ENCODE measurements around the gene GARRE1. TPM values are rescaled to one million over a fixed set of nuclear protein-coding genes. Genes with fewer than 3 reads are reported as not detected.
A peak's percentile ranks its signal among the peaks of the same experiment; 100 is the strongest.

Gene GARRE1
- polyA plus RNA-seq, 1 experiment: 17.6 TPM

GRCh38 chr19:34217952-34218817 is 36.2 kb upstream of the GARRE1 start:
- peak; percentile 93 for DNase-seq (ENCODE audit: low read depth, low spot score)
- Histone ChIP-seq H3K4me3 (ENCODE audit: low read depth, low read length) (no peak overlapping the region), H3K27me3 (ENCODE audit: control insufficient read depth, insufficient read depth, low read length) (no peaks in the 10 kb centered on the region), H3K9me3 (ENCODE audit: control insufficient read depth, insufficient read depth, low read length) (no peaks in the 10 kb centered on the region), H3K27ac (ENCODE audit: low read depth, low read length) (no peak overlapping the region)
- TF ChIP-seq CTCF (IDR thresholded peaks at IDR 0.05; ENCODE audit: low read depth, low read length): no peak
- ChIA-PET POLR2A (interaction anchor here (1.0 kb wide), 1 partner anchor 56 kb away, joined by 7 read pairs; no protein-coding TSS in a partner anchor), CTCF (interaction anchor here (0.6 to 2.5 kb wide), 4 partner anchors 118 to 432 kb away, joined by 4 to 13 read pairs (median 6); no protein-coding TSS in a partner anchor)

- Histone ChIP-seq H3K27me3 (ENCODE audit: control insufficient read depth, insufficient read depth, low read length) (no peaks in the 10 kb centered on the region), H3K4me3 (ENCODE audit: low read depth, low read length) (no peak overlapping the region), H3K9me3 (ENCODE audit: control insufficient read depth, insufficient read depth, low read length) (no peaks in the 10 kb centered on the region), H3K27ac (ENCODE audit: low read depth, low read length) (no peak overlapping the region)
- DNase-seq (ENCODE audit: low read depth, low spot score): no peak
- ChIA-PET CTCF (interaction anchor here (0.5 to 3.7 kb wide), 6 partner anchors 14 to 127 kb away, joined by 3 to 19 read pairs (median 4); no protein-coding TSS in a partner anchor), POLR2A (no interaction called here)
- TF ChIP-seq CTCF (IDR thresholded peaks at IDR 0.05; ENCODE audit: low read depth, low read length): no peak
Observed at GRCh38 chr19:34218818-34219164, 35.6 kb upstream of the GARRE1 start.

- Histone ChIP-seq H3K4me3 (ENCODE audit: low read depth, low read length) (no peak overlapping the region), H3K27me3 (ENCODE audit: control insufficient read depth, insufficient read depth, low read length) (no peaks in the 10 kb centered on the region), H3K27ac (ENCODE audit: low read depth, low read length) (no peak overlapping the region), H3K9me3 (ENCODE audit: control insufficient read depth, insufficient read depth, low read length) (no peaks in the 10 kb centered on the region)
- ChIA-PET POLR2A (interaction anchor here (0.6 kb wide), 1 partner anchor 15 kb away, joined by 3 read pairs; no protein-coding TSS in a partner anchor), CTCF (interaction anchor here (0.7 to 3.7 kb wide), 19 partner anchors 9 to 1834 kb away, joined by 3 to 19 read pairs (median 4); no protein-coding TSS in a partner anchor)
- peak; percentile 73 for TF ChIP-seq CTCF (IDR thresholded peaks at IDR 0.05; ENCODE audit: low read depth, low read length)
- DNase-seq (ENCODE audit: low read depth, low spot score): peak; percentile 24
Observed at GRCh38 chr19:34220472-34221063, 33.8 kb upstream of the GARRE1 start.

GRCh38 chr19:34222386-34222785 is 32.0 kb upstream of the GARRE1 start:
- POLR2A ChIA-PET: no interaction called here
- no peak overlapping the region for H3K27ac ChIP-seq (ENCODE audit: low read depth, low read length)
- no peaks in the 10 kb centered on the region for H3K27me3 ChIP-seq (ENCODE audit: control insufficient read depth, insufficient read depth, low read length)
- DNase-seq (ENCODE audit: low read depth, low spot score): no peak
- TF ChIP-seq CTCF (IDR thresholded peaks at IDR 0.05; ENCODE audit: low read depth, low read length): no peak
- no peaks in the 10 kb centered on the region for H3K9me3 ChIP-seq (ENCODE audit: control insufficient read depth, insufficient read depth, low read length)
- H3K4me3 ChIP-seq (ENCODE audit: low read depth, low read length): no peak overlapping the region
- CTCF ChIA-PET: interaction anchor here (0.6 to 3.7 kb wide), 4 partner anchors 10 to 124 kb away, joined by 3 to 19 read pairs (median 10); no protein-coding TSS in a partner anchor
